GM12874 (cell line): Measurements from ENCODE around the gene TRPC4AP.

ENCODE experiments used
- TF ChIP-seq, protein P1 (sequence below): IDR thresholded peaks from 2 replicates; pipeline ENCODE4 v1.5.1; 2011; ENCODE audit warnings: low read depth, mild to moderate bottlenecking, control low read depth, low read length, moderate library complexity; ENCODE audit not compliant: insufficient read depth

The TRPC4AP gene

DNA sequence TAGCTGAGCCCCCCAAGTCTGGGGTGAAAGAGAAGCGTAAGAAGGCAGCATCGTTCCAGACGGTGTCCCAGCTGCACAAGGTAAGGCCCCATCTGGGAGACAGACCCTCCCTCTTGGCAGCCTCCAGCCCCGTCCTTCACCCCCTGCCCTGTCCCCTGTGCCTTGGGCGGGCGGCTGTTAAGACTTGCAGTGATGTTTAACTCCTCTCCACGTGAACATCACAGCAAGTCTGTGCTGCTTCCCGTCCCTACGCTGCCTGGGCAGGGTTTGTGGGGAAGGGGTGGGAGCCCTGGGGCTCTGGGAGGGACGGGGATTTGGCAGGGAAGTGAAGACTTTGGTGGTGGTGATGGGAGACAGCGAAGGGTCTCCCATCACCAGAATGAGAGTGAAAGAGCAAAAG lies 102.4 kb downstream of the TRPC4AP start:
- TF ChIP-seq, protein P1, sequence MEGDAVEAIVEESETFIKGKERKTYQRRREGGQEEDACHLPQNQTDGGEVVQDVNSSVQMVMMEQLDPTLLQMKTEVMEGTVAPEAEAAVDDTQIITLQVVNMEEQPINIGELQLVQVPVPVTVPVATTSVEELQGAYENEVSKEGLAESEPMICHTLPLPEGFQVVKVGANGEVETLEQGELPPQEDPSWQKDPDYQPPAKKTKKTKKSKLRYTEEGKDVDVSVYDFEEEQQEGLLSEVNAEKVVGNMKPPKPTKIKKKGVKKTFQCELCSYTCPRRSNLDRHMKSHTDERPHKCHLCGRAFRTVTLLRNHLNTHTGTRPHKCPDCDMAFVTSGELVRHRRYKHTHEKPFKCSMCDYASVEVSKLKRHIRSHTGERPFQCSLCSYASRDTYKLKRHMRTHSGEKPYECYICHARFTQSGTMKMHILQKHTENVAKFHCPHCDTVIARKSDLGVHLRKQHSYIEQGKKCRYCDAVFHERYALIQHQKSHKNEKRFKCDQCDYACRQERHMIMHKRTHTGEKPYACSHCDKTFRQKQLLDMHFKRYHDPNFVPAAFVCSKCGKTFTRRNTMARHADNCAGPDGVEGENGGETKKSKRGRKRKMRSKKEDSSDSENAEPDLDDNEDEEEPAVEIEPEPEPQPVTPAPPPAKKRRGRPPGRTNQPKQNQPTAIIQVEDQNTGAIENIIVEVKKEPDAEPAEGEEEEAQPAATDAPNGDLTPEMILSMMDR: no peak

DNA sequence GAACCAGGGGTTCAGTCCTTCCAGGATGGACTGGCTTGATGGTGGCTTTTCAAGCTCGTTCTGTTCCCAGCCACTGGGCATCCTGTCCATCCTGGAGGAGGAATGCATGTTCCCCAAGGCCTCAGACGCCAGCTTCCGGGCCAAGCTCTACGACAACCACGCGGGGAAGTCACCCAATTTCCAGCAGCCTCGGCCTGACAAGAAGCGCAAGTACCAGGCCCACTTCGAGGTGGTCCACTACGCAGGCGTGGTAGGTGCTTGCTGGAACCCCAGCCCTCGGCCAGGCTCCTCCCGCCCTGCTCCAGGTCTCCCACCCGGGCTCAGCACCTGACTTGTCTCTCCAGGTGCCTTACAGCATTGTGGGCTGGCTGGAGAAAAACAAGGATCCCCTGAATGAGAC lies 102.9 kb downstream of the TRPC4AP start:
- TF ChIP-seq, protein P1: no peak

DNA sequence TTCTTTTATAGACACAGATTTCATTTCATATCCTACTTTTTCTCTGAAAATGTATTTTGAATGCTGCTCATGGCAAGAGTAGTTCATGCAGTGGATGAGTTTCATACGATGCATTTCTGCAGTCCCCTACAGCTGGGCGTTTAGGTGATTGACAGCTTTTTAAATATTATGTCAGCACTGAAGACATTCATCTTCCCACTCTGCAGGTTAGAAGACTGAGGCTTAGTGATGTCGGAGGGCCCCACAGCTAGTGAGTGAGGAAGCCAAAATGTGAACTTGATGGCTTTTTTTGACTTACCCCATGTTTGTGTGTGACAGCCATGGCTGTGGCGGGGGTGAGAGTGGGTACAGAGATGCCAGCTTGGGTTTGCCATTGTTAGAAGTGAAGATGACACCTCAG lies 103.5 kb downstream of the TRPC4AP start:
- TF ChIP-seq, protein P1: no peak

DNA sequence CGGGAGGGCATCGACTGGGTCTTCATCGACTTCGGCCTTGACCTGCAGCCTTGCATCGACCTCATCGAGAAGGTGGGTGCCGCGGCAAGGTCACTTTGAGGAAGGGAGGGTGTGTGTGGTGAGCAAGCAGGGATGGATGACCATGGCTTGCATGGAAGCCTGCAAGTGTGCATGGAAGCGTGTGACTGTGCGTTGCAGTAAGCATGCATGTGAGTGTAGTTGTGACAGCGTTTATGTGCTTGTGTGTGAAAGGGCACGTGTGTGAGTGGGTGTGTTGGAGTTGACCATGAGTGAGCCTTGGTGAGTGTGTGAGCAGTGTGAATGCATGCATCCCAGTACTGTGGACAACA lies 104.4 kb downstream of the TRPC4AP start:
- TF ChIP-seq, protein P1: no peak

DNA sequence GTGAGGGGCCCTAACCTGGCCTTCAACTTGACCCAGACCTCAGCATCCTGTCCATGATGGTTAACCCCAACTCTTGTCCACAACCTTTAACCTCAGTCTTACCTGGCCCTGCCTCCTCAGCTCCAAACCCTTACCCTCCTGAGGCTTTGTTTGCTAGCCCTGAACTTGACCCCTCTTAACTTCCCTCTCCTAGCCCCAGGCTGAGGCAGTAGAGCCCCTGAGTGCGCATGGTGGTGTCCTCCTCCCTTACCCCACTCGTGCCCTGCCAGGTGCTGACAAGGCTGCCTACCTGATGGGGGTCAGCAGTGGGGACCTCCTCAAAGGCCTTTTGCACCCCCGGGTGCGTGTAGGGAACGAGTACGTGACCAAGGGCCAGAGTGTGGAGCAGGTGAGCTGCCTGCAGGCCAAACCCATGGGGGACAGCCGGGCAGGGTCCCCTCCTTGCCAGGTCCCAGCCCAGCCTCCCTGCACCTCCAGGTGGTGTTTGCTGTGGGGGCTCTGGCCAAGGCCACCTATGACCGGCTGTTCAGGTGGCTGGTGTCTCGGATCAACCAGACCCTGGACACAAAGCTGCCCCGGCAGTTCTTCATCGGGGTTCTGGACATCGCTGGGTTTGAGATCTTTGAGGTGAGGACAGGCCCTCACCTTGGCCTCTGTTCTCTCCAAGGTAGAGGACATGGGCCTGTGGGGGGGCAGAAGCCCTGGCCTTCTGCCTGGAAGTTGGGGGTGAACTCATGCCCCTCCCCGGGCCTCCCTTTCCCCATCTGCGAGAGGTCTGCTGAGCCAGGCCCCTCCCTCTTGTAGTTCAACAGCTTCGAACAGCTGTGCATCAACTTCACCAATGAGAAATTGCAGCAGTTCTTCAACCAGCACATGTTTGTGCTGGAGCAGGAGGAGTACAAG lies 105.1 kb downstream of the TRPC4AP start:
- TF ChIP-seq, protein P1: no peak

DNA sequence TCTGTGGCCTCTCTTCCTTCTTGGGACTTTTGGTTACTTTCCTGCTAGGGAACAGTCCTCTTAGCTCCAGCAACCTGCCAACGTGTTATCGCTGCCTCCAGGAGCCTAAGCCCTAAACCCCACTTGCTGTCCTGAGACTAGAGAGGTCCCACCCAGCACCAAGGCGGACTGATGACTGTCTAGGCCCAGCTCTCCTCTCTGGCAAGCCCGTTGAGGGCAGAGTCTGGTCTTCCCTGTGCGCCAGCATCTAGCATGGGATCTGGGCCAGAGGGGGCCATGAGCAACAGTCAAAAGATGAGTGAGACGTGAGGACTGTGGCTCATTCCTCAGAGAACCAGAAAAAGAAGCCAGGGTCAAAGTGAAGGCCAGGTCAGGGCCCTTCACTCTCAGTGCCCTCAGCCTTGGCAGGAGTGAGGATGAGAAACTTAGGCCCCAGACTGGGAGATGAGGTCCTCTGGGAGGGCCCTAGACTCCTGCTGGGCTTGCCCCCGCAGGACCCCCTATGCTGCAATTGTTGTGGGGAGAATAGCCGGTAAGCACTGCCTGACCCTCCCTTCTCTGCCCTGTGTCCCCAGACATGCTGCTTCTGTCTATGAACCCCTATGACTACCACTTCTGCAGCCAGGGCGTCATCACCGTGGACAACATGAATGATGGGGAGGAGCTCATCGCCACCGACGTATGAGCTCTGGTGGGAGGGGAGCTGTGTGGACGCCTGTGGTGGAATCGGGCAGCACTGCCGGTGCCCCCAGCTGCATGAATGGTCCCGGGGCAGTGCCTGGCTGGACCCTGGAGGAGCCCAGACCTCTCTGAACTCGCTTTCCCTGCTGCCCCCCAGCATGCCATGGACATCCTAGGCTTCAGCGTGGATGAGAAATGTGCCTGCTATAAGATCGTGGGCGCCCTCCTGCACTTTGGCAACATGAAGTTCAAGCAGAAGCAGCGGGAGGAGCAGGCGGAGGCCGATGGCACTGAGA lies 106.0 kb downstream of the TRPC4AP start:
- TF ChIP-seq, protein P1: no peak
